GM08714 (cell line): ENCODE results near the gene CABP1.

Source experiments
- H3K4me3 ChIP-seq: fragments of 200-500 bp; sonication (Bioruptor generic); 2 replicates; pipeline ENCODE4 v1.5.1; 2014; ENCODE audit warnings: mild to moderate bottlenecking, low read length, inconsistent platforms
- ZNF274 ChIP-seq: IDR thresholded peaks from 2 replicates; pipeline ENCODE4 v1.6.1; 2012; ENCODE audit warnings: mild to moderate bottlenecking, low read depth, low read length

CABP1 gene

GRCh38 chr12:120688527-120689071, 48.2 kb downstream of the CABP1 start:
- no peak for TF ChIP-seq ZNF274

GRCh38 chr12:120689397-120690082, 49.1 kb downstream of the CABP1 start:
- H3K4me3 ChIP-seq = peak overlapping the region; percentile 96; the same call in 1 of the 2 replicates
- TF ChIP-seq ZNF274 = no peak

More at GRCh38 chr12:120688527-120689071, 48.2 kb downstream of the CABP1 start:
- H3K4me3 ChIP-seq = peak overlapping the region; percentile 96

GRCh38 chr12:120690083-120690450, 49.6 kb downstream of the CABP1 start:
- H3K4me3 ChIP-seq = no peak overlapping the region
- no peak for TF ChIP-seq ZNF274

- H3K4me3 ChIP-seq = no peak overlapping the region
Measured at GRCh38 chr12:120690978-120691377, 50.6 kb downstream of the CABP1 start.

GRCh38 chr12:120692524-120693033, 52.2 kb downstream of the CABP1 start:
- no peak overlapping the region for H3K4me3 ChIP-seq
- no peak for TF ChIP-seq ZNF274

More at GRCh38 chr12:120690978-120691377, 50.6 kb downstream of the CABP1 start:
- TF ChIP-seq ZNF274 = no peak

GRCh38 chr12:120693848-120694247, 53.4 kb downstream of the CABP1 start:
- no peak overlapping the region for H3K4me3 ChIP-seq
- no peak for TF ChIP-seq ZNF274

- no peak overlapping the region for H3K4me3 ChIP-seq
- no peak for TF ChIP-seq ZNF274
Measured at GRCh38 chr12:120696626-120697025, 56.2 kb downstream of the CABP1 start.

GRCh38 chr12:120697344-120697743, 56.9 kb downstream of the CABP1 start:
- TF ChIP-seq ZNF274 = no peak
- H3K4me3 ChIP-seq = no peak overlapping the region

- no peak for TF ChIP-seq ZNF274
- no peak overlapping the region for H3K4me3 ChIP-seq
Measured at GRCh38 chr12:120698665-120699064, 58.2 kb downstream of the CABP1 start.

GRCh38 chr12:120699553-120699952, 59.1 kb downstream of the CABP1 start:
- TF ChIP-seq ZNF274 = no peak
- H3K4me3 ChIP-seq = no peak overlapping the region

GRCh38 chr12:120700886-120701285, 60.5 kb downstream of the CABP1 start:
- H3K4me3 ChIP-seq = no peak overlapping the region
- no peak for TF ChIP-seq ZNF274

- TF ChIP-seq ZNF274 = no peak
- no peak overlapping the region for H3K4me3 ChIP-seq
Measured at GRCh38 chr12:120702637-120703036, 62.2 kb downstream of the CABP1 start.

- TF ChIP-seq ZNF274 = no peak
- no peak overlapping the region for H3K4me3 ChIP-seq
Measured at GRCh38 chr12:120703311-120703942, 63.0 kb downstream of the CABP1 start.

- no peak overlapping the region for H3K4me3 ChIP-seq
- TF ChIP-seq ZNF274 = no peak
Measured at GRCh38 chr12:120705618-120706017, 65.2 kb downstream of the CABP1 start.

- H3K4me3 ChIP-seq = no peak overlapping the region
- TF ChIP-seq ZNF274 = no peak
Measured at GRCh38 chr12:120706029-120706428, 65.6 kb downstream of the CABP1 start.
